Stimulated activated CD4-positive, alpha-beta T cell treated with anti-CD3 and anti-CD28 coated beads, Interleukin-15, amount 100 ng/mL, for 48 hours (primary cell): Measurements from ENCODE around the gene EPS8.
"Not testable (repeated sequence)": the region's sequence is repeated elsewhere in the genome, so short reads cannot be mapped to it uniquely, and the experiment has no call there.

ENCODE experiments used
- DNase-seq, 2 donors: peaks; one replicate each; pipeline ENCODE4 v3.0.0-alpha.2; 2020; ENCODE audit warnings: low read depth in 2 of 2

Gene EPS8

GRCh38 chr12:15646581-15646980 lies 142.6 kb downstream of the EPS8 start:
- DNase-seq: no peak

GRCh38 chr12:15644700-15645099 lies 144.5 kb downstream of the EPS8 start:
- no peak for DNase-seq

- DNase-seq: no peak
Observed at GRCh38 chr12:15638231-15638630, 151.0 kb downstream of the EPS8 start.

GRCh38 chr12:15636060-15636890 lies 152.9 kb downstream of the EPS8 start:
- DNase-seq: no peak

DNA sequence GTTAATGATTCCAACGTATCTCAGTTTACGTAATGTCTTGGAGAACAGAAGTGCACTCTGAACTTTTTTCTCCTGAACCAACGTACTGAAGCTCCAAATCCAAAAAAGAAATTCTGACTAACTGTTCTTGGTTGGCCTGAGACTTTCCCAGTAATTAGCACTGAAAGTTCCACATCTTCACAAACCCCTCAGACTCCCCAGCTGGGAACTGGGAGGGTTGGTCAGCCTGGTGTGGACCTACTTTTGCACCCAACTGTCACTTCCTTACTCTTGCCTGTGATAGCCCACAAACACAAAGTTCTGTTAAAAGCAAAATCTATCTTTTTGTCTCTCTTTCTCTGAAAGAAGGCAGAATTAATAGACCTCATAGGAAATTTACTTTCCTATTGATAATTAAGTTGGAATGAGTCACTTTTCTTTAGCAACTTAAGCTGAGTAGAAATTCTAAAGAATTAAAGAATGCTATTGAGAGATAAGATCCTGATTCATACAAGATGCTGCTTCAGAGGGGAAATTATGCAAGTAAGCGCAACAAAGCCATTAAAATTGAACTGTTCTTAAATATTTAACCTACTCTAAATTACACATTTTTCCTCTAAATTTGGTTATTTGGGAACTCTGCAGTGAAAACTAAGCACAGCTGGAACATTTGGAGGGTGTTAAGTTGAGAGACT lies 155.0 kb downstream of the EPS8 start:
- DNase-seq: no peak

GRCh38 chr12:15633201-15633600 lies 156.0 kb downstream of the EPS8 start:
- DNase-seq: no peak

- DNase-seq: no peak
Observed at GRCh38 chr12:15632708-15633107, 156.5 kb downstream of the EPS8 start.

DNA sequence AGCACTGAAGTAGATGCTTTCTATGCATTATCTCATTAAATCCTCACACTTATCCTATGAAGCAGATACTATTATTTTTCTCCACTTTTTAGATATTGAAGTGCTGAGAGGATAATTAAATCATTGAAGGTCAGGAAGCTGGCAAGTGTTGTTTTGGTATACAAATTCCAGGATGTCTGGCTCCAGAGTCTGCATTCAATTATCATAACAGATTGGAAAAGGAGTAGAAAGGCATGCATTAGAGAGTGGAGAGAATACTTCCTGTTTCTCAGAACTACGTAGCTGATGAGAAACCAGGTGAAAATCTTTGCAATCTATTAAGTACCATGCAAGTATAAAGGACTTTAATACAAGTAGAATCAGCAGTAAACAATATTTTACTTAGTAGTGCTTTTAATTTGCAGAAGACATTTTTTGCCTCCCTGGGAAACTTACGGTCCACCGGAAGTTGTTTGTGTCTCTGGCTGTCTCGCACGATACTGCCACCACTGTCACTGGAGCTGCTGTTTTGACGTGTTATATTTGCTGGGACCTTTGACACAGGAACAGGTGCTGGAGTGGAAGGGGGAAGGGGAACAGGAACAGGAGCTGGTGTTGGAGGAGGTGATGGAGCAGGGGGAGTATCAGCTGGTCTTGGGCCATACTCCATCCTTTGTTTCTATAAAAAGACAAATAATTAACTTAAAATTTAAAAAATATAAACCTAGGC lies 158.0 kb downstream of the EPS8 start:
- DNase-seq: no peak

DNA sequence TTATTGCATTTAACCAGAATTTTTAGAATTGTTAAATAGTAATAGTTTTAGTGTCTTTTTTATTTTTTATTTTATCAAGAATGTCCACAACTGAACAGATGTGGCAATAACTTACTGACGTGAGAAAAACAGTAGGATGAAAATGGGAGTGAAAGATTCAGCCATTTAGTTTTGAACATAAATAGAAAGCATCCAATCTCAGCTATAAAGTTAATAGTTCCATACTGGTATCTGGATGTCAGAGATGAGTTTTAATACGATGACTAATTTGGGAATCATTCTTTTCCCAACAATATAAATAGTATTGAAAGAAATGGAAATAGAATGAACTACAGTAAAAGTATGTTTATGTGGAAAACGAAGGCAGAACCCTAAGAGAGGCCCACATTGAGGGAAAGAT lies 159.4 kb downstream of the EPS8 start:
- DNase-seq: no peak

GRCh38 chr12:15629108-15629507 lies 160.1 kb downstream of the EPS8 start:
- DNase-seq: no peak

DNA sequence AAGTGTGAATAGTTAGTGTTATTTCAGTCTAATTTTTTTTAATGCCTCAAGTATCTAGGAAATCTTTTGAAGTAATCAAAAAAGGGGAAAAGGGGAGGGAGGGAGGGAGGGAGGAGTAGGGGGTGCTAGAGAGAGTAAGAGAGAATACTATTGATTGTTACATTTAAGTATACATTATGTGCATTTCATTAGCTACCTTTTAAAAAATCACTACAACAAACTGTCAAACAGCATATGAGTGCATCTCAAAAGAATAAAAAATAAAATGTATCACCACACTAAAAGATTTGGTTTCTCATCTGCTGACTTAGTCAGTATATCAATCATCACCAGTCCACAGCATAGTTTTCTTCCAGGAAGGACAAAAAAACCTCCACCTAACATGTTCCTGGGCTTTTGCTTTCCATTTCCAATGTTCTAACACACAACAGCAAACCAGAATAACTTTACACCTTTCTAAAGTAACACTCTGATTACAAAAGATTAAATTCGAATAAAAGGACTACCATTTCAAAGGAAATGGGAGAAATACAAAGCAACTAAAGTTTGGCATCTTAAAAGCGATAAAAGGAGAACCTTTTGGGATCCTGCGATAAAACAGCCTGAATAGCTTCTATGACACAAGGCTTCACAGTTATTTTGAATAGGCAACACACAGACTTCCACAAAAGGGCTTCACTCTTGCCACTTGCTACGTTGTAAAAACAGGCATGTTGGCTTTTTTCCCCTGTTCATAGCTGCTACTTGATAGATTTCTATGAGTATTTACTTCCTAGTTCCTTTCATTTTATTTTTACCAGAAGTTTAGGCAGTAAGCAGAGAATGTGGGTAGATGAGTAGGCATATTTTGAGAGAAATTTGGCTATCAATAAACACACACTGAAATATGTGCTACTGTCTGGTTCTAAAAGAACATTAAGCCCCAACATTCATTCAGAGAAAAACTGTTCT lies 160.9 kb downstream of the EPS8 start:
- DNase-seq: no peak

DNA sequence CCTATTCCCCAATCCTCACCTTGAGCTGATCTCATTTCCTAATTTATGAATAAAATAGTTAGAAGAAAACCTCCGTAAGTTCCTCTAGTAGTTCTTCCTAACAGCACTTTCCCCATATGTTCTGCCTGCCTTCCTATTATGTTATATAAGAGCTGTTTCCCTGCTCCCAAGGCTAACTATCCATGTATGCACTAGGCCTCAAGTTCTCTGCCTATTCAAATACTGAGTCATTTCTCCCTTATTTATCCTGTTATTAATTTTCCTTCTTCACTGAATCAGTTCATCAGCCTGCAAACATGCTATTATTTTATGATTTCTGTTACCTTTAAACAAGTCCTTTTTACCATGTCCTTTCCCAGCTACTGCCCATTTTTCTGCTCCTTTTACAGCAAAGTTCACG lies 164.1 kb downstream of the EPS8 start:
- no peak for DNase-seq

DNA sequence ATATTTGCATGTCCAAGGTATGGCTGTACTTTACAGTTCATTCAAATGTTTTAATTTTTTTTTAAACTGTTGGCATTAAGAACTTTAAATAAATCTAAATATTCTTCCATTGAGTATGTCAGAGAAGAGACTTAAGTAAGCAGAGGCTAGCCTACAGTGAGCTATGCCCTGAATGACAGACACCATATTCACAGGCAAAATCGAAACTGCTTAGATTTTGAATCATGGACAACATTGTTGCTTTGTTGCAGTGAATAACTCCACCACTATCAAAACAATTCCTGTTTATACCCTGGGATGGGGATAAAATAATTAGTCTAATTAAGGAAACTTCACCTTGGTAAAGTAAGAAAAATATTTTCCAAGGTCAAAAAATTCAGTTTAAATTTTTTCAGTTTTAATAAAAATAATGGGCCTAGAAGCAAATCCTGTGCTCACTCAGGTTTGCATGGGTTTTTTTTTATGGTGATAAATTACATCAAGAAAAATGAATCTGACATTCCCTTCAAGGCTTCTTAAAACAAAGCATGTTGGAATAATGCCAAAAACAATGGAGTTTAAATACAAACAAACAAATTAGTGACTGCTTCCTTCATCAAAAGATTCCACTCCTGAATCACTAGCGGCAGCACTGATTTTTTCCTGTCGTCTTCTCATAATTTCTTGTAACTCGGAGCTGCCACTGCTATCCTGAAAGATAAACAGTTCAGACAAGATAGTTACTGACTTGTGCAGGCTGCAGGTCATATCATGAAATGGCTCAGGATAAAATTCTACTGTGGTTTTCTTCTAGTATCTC lies 168.2 kb downstream of the EPS8 start:
- no peak for DNase-seq

DNA sequence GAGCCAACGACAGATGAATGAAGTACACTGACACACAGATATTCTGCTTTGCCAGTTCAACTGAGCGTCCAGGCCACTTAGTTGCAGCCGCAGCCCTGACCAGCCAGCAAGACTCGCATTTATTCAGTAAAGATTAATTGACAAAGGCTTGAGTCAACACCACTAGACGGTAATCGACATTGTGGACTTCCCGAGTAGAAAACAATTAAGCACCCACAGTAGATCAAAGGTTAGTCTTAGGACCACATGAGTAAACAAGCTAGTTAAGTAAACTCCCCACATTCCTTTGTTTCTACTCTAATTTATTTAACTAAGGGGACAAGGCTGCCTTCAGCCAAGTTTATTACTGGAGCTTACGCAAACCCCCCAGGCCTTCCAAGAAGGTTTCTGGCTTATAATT lies 172.7 kb downstream of the EPS8 start:
- not testable (repeated sequence) for DNase-seq

- DNase-seq: no peak
Observed at GRCh38 chr12:15613981-15614380, 175.2 kb downstream of the EPS8 start.

GRCh38 chr12:15608941-15609340 lies 180.2 kb downstream of the EPS8 start:
- no peak for DNase-seq

- DNase-seq: no peak
Observed at GRCh38 chr12:15608406-15608805, 180.8 kb downstream of the EPS8 start.

DNA sequence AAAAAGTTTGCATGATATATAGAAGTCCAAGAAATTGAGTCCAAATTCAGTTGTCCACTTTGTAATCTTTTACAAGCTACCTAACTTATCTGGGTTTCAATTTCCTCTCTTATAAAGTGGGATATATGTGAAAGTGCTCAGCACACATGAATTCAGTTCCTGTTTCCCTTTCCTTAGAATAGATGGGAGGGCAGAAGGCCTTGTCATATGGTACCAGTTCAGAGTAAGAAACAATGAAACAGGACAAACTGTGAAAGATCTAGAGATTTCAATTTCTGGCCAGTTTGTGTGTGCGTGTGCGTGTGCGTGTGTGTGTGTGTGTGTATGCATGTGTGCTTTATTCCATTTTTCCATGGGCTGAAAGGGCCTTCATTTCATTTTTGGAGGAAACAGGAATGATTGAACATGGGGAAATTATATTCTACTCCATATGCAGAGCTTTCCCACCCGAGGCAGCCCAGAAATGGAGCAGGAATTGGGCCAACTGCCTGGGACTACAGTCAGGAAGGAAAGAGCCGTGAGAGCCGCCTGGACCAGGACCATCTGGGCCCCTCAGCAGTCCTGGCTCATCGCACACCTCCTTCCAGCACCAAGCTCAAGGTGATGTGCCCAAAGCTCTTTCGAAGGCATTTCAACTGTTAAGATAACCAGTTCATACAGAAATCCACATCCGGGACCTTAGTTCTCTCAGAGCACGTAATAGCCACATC lies 183.2 kb downstream of the EPS8 start:
- DNase-seq: no peak

- DNase-seq: no peak
Observed at GRCh38 chr12:15603474-15604085, 185.6 kb downstream of the EPS8 start.
